ENCODE measurements around the gene NPAS3.

NPAS3 gene

GRCh38 chr14:33412450-33412849 lies 473.8 kb downstream of the NPAS3 start:
- Histone ChIP-seq H3K27me3 (ENCODE audit: insufficient read depth, poor library complexity, severe bottlenecking) (peaks cover 17% of the 10 kb centered on the region), H3K9me3 (ENCODE audit: severe bottlenecking) (no peaks in the 10 kb centered on the region), H3K4me3 (ENCODE audit: severe bottlenecking) (no peak overlapping the region), H3K36me3 (ENCODE audit: low read depth) (no peaks in the 10 kb centered on the region), H3K4me1 (ENCODE audit: insufficient read depth, poor library complexity, severe bottlenecking) (peaks cover 5% of the 10 kb centered on the region), H3K27ac (ENCODE audit: poor library complexity, severe bottlenecking) (no peak overlapping the region)
- ATAC-seq (ENCODE audit: low read depth), result no peak
- no peak for DNase-seq (ENCODE audit: low spot score)
- TF ChIP-seq CTCF (IDR thresholded peaks at IDR 0.05; ENCODE audit: poor library complexity, severe bottlenecking), result no peak

- no peaks in the 10 kb centered on the region for H3K9me3 ChIP-seq (ENCODE audit: severe bottlenecking)
- TF ChIP-seq CTCF (IDR thresholded peaks at IDR 0.05; ENCODE audit: poor library complexity, severe bottlenecking), result no peak
- DNase-seq (ENCODE audit: low spot score) (no peak), ATAC-seq (ENCODE audit: low read depth) (no peak)
- H3K27ac ChIP-seq (ENCODE audit: poor library complexity, severe bottlenecking), result no peak overlapping the region
- H3K4me3 ChIP-seq (ENCODE audit: severe bottlenecking), result no peak overlapping the region
- H3K27me3 ChIP-seq (ENCODE audit: insufficient read depth, poor library complexity, severe bottlenecking), result peaks cover 17% of the 10 kb centered on the region
- peaks cover under 1% of the 10 kb centered on the region for H3K4me1 ChIP-seq (ENCODE audit: insufficient read depth, poor library complexity, severe bottlenecking)
- no peaks in the 10 kb centered on the region for H3K36me3 ChIP-seq (ENCODE audit: low read depth)
Measured at GRCh38 chr14:33413381-33413780, 474.7 kb downstream of the NPAS3 start.

- Histone ChIP-seq H3K27me3 (ENCODE audit: insufficient read depth, poor library complexity, severe bottlenecking) (peaks cover 21% of the 10 kb centered on the region), H3K27ac (ENCODE audit: poor library complexity, severe bottlenecking) (no peak overlapping the region), H3K36me3 (ENCODE audit: low read depth) (no peaks in the 10 kb centered on the region), H3K4me1 (ENCODE audit: insufficient read depth, poor library complexity, severe bottlenecking) (no peaks in the 10 kb centered on the region), H3K9me3 (ENCODE audit: severe bottlenecking) (no peaks in the 10 kb centered on the region), H3K4me3 (ENCODE audit: severe bottlenecking) (no peak overlapping the region)
- DNase-seq (ENCODE audit: low spot score) (no peak), ATAC-seq (ENCODE audit: low read depth) (no peak)
- no peak for TF ChIP-seq CTCF (IDR thresholded peaks at IDR 0.05; ENCODE audit: poor library complexity, severe bottlenecking)
Measured at GRCh38 chr14:33414041-33414440, 475.4 kb downstream of the NPAS3 start.

GRCh38 chr14:33420051-33420627 lies 481.5 kb downstream of the NPAS3 start:
- Histone ChIP-seq H3K36me3 (ENCODE audit: low read depth) (no peaks in the 10 kb centered on the region), H3K27ac (ENCODE audit: poor library complexity, severe bottlenecking) (no peak overlapping the region), H3K4me3 (ENCODE audit: severe bottlenecking) (no peak overlapping the region), H3K27me3 (ENCODE audit: insufficient read depth, poor library complexity, severe bottlenecking) (peaks cover 42% of the 10 kb centered on the region), H3K9me3 (ENCODE audit: severe bottlenecking) (no peaks in the 10 kb centered on the region), H3K4me1 (ENCODE audit: insufficient read depth, poor library complexity, severe bottlenecking) (no peaks in the 10 kb centered on the region)
- DNase-seq (ENCODE audit: low spot score), result no peak
- TF ChIP-seq CTCF (IDR thresholded peaks at IDR 0.05; ENCODE audit: poor library complexity, severe bottlenecking), result no peak
- no peak for ATAC-seq (ENCODE audit: low read depth)

- no peaks in the 10 kb centered on the region for H3K27me3 ChIP-seq (ENCODE audit: insufficient read depth, poor library complexity, severe bottlenecking)
- H3K4me1 ChIP-seq (ENCODE audit: insufficient read depth, poor library complexity, severe bottlenecking), result peaks cover 3% of the 10 kb centered on the region
- TF ChIP-seq CTCF (IDR thresholded peaks at IDR 0.05; ENCODE audit: poor library complexity, severe bottlenecking), result no peak
- no peaks in the 10 kb centered on the region for H3K9me3 ChIP-seq (ENCODE audit: severe bottlenecking)
- H3K4me3 ChIP-seq (ENCODE audit: severe bottlenecking), result no peak overlapping the region
- no peaks in the 10 kb centered on the region for H3K36me3 ChIP-seq (ENCODE audit: low read depth)
- ATAC-seq (ENCODE audit: low read depth) (no peak), DNase-seq (ENCODE audit: low spot score) (no peak)
- no peak overlapping the region for H3K27ac ChIP-seq (ENCODE audit: poor library complexity, severe bottlenecking)
Measured at GRCh38 chr14:33430414-33431035, 491.8 kb downstream of the NPAS3 start.
